ENCODE data around the gene DPT.

Gene DPT

DNA sequence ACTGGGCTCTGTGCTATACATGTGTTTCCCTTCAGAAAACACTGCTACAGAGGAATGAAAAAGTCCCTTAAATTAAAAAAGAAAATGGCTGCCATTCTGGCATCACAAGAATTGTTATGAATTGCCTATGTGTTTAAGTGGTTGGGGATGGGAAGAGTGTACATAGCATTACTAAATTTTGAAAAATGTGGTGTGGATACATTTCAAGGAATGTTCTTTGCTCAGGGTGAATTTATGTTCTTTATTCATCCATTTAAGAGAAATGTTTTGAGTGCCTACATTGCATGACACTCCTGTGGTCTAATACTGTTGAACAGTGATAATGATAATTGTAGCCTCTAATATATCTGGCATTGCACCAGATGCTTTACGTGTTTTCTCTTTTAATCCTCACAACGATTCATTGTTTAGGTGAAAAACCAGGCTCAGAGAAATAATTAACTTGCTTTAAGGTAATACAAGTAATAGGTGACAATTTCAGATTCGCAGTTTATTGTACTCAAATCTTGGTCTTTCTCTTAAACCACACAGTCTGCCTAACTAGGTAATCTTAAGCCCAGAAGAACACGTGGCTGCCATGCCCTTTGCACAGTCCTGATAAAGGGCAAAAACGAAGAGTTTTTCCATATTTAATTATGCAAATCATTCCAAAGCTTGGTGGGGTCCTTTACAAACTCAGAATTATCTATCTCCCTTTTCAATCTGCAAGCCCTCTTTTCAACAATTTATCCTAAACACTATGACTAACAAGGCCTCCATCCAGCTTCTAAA is 31.5 kb downstream of the DPT start:
- DNase-seq: no peak

DNA sequence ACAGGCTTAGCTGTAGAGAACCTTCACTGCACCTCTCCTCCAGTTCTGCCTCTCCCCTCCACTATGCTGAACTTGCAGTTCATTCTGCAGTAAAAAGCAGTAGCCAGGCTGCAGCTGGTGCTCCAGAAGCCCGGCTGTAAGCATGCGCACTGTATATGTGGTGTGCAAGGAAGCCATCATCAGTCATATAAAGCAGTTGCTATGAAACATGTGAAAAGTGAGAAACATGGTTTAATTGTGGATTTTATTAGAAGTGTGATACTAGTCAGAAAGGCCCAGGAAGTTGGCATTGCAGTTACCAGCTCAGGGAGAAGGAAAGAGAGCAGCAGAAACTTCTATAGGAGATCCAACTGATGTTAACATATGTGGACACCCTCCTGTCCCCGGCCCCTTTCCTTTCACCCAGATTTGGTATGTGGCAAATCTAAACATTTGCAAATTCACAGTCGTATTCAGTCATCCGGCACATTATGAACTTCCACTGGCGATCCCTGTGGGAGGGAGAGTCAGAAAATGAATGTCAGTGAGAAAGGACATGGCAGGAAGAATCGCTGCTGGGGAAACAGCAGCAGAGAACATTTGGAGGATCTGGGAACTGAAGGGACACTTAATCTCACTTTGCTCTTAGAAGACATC is 32.8 kb downstream of the DPT start:
- DNase-seq: no peak

DNA sequence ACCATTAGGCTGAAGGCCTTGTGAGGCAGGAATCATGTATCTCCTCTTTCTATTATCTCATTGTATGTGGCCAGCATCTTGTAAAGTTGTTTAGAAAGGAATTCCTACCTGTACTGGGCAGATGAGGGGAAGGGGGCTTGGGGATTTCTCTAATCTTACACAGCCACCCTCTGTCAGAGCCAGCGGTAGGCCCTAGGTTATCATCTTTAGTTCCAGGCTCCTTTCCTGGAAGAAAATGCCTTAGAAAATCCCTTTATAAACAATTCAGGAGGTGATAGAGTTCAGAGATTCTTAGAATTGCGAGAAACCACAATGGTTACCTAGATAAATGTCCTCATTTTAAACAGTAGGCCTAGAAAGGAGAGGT is 35.2 kb downstream of the DPT start:
- no peak for DNase-seq

DNA sequence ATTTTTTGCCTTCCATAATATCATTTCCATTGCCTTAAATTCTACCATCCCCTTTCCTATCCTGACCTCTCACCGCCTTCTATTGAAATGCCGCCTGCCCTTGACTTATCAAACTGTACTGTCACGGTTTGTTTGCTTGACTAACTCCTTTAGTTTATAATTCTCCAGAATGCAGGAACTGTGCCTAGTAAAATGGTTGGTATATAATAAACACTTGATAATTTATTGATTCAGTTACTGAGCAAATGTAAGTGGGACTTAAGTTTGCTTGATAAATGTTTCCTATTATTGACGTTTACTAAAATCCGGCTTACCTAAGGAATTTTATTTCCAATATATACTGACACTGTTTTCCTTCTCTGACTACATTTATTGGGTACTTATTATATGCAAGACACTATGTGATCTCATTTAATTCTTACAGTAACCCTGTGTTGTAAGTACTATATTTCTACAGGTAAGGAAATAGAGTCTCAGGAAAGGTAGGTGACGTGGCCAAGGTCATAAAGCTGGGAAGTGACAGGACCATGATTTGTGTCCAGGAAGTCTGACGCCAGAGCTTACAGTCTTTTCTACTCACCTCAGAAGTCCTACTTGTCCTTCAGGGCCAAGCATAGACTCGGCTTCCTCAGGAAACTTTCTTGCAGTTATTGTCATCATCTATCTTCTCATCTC is 35.7 kb downstream of the DPT start:
- DNase-seq: no peak

DNA sequence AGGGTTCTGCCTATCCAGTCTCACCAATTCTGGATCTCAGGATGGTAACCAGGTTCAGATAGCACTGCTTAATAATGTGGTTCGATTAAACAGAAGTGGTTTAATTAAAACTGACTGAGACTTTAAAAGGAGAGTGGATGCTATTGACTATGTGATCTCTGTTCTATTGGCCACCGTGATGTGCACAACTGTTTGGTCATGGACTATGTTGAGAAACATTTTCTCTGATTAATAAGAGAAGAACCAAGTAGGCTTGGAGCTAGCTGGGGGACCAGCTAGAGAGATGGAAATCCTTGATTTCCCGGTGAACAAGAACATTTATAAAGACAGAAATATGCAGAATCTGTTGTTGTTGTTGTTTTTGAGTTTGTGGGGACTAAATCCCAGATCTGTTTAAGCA is 36.5 kb downstream of the DPT start:
- no peak for DNase-seq

DNA sequence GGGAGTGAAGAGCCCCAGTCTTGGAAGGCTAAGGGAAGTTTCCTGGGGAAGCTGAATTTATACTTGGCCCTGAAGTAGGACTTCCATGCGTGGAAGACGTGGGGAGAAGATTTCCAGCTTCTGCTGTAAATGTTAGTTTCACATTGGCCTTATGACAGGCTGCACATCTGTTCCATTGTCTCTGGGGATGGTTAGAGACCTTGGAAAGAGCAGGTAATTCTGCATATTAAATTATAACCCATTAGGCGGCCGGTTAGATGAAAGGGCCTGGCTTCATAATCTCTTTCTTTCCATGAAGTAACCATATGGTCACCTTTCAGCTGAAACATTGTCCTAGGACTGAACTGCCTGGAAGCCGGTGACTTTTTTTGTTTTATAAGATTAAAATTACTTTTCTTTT is 37.5 kb downstream of the DPT start:
- DNase-seq: no peak

DNA sequence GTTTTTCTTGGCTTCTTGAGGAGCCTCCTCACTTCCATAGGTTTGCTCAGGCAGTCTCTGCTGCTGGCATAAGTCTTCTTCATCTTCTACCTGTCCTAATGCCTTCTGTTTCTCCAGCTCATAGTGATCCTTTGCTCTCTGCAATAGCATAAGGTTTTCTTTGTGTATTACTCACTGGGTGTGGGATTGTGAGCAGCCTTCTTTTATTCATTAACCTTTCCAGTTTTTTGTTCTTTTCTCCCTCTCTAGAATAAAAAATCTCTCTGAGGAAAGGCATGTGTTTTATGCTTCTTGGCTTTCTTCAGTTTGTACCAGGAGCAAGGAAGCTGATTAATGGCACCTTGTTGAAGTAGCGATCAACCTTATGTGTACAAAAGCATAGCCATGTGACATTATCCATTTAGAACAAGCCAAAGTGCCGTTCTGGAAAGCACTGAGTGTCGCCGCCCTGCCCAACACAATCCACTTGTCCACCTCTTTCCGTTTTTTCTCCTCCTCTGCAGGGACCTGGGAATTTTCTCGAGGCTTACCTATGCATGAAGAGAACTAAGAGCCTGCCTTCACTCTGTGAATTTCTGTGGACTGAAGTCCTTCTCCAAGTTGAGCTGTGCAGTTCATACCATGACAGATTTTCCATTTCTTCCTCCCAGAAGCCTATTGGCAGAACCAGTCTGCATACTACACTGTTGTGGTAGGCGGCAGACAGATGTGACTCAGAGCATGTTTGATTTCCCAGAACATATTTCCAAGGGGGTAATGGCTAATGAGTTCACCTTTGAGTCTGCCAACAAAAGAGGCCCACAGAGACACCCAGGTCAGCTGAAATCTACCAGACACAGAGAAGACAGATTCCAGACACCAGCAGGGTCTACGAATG is 39.0 kb downstream of the DPT start:
- DNase-seq: no peak

DNA sequence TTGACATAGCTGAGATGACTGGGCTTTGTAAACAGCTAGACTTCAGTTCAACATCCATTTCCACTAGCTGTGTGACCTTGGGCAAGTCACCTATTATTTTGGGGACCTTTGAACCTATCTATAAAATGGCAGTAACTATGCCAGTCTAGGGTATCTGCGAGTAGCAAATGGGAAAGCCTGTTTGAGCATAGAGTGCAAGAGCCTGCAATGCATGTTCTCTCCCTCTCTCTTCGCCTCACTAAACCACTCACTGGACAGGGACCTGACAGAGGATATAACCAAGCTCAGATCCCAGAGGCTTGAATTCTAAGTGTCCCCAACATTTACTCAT is 39.7 kb downstream of the DPT start:
- DNase-seq: no peak

DNA sequence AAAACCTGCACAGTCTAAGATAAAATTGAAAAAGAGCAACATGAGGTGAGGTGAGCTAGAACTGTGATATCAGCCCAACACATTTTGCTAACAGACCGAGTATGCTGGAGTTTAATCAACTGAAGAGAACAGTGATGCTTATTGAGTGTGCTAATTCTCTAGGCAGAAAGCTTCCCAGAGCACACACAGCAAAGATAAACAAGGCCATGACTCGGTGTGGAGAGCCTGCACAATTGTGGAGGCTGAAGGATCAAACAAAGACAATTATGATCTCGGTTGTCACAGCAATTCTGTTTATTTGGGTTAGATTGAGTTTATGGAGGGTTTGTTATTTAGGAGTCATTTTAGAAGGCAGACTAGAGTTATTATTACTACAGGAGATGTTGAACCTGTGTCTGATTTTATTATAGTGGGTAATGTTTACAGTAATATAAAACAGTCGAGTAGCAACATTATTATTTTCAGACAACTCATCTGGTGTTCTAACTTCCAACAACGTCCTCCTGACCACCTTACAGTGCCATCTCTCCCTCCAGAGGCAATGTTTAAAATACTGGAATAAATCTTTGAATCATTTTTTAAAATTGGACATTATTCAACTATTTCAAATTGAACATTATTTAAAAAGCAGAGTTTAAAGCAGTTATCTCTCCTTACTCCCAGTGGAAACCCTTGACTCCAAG is 40.2 kb downstream of the DPT start:
- DNase-seq: no peak

DNA sequence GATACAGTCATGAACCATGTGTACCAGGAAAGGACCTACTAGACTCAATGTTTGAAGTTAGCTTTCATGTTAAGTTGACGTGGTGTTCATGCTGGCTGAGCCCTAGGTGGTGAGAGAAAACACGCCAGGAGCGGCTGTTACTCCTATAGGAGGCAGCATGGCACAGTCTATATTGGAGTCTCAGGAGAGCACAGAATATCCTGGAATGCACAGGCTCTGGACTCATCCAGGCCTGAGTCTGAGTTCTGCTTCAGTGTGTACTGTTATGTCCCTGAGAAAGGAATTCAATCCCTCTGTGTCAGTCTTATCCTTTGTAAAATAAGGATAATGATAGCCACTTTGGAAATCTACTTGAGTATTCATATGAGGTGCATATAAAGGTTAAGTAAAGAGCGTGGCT is 41.2 kb downstream of the DPT start:
- DNase-seq: no peak

DNA sequence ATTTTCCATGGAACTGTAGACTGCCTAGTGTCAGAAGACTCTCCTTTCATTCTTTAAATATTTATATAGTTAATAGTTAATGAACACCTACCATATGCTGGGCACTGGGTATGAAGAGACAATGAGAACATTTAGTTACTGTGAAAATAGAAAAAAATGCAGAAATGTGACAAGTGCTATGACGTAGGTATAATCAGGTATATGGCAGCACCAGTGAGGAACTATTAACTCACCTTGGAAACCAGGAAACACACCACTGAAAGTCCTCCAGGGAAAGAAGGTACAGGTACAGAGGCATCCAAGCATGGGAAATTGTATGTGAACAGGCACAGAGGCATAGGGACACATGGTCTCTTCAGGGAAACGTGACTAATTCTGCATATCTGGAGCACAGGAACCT is 42.3 kb downstream of the DPT start:
- DNase-seq: no peak

DNA sequence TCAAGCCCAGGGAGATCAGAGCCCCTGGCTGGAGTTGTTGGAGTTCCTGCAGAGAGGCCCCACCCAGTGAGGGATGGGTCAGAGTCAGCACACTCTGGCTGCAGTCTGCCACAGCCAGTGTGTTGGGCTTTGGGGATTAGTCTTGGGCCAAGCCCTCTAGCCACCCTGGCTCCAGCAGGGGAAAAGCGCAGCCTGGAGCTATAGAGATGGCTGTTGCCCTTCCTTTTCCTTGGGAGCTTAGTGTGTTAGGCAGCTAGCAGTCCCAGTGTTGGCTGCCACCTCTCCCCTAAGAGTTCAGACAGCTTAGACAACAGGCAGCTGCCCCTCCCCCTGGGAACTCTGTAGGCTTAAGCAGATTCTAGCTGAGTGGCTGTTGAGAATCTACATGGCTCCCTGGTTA is 45.1 kb downstream of the DPT start:
- DNase-seq: no peak

DNA sequence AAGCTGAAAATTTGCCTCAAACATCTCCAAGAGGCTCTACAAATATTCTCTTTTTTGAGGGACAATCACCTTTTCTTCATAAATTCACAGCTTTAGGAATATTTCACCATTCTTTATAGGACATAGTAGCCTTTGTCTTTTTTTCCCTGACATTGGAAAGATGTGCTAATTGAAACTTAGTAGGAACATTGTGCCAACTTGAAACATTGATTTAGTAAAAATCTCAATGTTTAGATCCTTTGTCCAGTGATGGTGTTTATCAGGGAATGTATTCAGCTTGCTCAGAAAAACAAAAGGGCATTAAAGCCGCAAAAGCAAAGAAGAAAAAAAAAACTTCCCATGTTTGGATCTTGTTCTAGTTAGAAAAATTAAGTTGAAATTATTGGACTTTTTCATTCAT is 52.1 kb downstream of the DPT start:
- no peak for DNase-seq

DNA sequence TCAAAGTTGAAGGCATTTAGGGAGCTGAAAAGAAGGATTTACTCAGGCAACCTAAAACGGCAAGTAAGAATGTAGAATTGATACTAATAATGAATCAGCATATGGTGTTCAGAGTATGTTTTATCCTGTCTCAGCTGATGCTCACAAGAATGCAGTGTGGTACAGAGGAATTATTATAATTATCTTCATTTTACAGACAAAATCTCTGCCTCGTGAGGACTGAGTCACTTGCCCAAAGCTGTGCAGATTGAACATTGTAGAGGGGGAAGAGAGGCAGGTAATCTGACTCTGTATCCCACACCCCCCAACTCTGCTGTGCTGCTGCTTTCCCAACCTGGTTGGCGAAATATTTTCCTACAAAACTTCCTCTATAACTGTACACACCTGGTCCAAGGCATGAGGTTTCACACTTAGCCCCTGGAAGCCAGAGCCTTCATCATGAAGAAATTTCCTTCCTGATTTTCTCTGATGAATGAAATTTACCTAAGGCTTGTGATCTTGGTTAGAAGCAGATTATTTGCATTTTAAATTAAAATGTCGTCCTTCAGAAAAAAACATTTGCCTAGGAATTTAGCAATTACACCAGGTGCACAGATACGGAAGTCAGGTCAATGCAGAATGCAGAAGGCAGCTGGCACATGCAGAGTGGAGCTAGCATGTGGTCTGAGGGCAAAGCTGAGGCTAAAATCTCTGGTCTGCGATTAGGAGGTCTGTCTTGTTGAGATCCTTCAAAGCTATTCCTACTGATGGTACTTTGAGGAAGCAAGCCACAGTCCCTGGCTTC is 52.8 kb downstream of the DPT start:
- DNase-seq: no peak

DNA sequence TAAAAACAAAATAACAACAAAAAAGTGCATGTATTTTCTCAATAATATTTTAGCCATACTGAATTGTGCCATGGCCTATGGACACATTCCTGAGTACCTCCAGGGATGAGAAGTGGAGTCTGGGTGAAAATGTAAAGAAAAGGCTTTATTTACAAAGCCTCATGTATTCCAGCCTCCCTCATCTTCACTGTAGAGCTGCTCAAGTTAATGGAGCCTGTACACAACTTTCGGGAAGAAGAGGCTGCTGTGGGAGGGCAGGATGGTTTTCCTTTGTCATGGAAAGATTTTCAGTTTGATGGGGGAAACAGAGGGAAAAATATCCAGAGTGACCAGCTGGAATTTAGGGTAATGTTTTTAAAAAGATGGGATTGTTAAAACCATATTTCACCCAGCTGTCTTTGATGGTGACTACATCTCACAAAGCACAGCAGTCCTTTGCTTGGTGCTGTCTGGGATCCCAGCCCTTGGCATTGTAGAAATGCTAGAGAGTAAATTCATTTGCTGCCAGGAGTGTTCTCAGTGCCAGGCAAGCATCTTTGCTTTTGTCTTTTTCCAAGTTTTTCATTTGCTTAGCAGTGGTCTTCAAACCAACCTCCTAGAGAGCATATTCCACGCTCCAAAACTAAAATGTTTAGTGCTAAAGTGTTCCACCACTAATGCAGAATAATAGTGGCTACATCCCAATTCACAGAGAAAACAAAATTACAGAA is 54.9 kb downstream of the DPT start:
- DNase-seq: no peak

DNA sequence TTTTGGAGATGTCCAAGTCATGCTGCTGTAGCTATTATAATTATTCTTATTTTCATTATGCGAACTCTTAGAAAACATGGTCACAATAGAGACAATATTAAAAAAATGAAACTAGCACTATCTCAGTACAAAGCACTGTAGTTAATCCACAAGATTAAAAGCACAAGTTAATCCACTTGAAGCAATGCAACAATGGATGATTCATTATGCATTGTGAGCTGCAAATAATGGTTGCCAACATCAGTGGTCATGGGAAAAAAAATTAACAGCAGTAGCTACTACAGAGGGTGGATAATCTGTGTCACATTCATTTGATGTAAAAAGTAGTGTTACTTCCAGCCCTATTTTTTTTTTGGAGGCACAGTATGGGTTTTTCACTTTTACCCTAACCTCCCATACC is 56.7 kb downstream of the DPT start:
- DNase-seq: no peak

DNA sequence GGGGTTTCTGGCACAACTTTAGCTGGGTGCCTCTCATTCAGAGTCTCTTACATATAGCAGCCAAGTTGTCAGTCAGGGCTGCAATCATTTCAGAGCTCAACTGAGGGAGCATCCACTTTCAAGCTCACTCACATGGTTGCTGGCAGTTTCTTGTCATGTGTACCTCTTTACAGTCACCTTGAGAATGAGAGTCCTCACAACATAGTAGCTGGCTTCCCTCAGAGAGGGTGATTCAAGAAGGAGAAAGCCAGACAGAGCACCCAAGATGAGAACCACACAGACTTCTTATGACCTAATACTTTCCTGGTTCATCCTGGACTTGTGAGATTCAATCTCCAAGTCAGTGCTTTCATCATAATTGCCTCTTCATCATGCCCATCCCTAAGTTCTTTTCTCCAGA is 57.2 kb downstream of the DPT start:
- no peak for DNase-seq

DNA sequence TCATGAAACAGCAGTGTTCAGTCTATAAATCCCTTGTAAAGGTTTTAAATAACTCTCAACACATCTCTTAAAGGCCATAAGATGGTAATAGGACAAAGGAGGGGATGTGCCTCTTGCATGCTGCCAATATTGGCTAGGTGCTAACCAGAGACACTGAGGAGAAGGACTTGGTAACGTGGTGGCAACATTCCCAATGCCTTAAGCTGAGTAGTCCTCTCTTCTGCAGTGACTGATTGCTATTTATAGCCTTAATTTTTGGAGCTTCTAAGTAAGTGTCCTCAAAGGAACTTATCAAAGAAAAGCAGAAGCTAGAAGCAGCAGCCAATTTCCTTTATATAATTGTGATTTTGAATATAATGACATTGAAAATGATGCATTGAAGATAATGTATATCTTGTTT is 63.0 kb downstream of the DPT start:
- no peak for DNase-seq

DNA sequence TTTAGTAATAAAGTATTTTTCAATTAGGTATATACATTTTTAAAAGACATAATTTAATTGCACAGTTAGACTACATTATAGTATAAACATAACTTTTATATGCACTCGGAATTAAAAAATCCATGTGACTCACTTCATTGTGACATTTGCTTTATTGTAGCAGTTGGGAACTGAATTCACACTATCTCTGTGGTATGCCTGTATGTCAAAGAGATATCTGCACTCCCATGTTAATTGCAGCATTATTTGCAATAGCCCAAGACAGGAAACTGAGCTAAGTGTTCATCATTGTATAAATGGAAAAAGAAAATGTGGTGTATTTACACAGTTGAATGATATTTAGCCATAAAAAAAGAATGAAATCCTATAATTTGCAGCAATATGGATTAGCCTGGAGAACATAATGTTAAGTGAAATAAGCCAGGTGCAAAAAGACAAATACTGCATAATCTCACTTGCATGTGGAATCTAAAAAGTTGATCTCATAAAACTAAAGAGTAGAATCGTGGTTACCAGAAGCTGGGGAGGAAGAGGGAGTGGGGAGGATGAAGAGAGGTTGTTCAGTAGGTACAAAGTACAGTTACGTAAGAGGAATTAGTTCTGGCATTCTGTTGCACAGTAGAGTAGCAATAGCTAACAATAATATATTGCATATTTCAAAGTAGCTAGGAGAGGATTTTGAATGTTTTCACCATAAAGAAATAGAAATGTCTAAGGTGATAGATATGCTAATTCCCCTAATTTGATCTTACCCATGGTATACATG is 64.8 kb downstream of the DPT start:
- DNase-seq: no peak

DNA sequence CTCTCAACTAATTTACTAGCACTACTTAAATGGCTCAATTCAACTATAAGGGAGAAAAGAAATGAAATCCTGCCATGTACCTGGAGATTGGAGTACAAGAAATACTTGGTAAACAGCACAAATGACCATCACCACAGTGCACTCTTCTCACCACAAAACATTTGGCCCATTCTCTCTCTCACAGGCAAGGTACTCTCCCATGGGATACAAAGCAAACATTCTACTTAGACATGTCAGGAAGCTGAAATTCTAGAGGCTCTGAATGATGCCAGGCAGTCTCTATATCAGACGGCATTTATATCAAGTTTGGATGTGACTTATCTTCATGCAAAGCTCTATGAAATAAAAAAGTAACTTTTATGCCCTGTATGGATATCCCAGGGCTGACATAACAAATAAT is 72.5 kb downstream of the DPT start:
- DNase-seq: no peak

Data from activated CD4-positive, alpha-beta T cell treated with anti-CD3 and anti-CD28 coated beads, Interleukin-2, amount 50 U/mL, for 1 hour (primary cell).